ENCODE measurements around the gene SDCCAG8.
"Not testable (repeated sequence)": the region's sequence is repeated elsewhere in the genome, so short reads cannot be mapped to it uniquely, and the experiment has no call there.

SDCCAG8 gene

GRCh38 chr1:243312952-243313634 lies 57.3 kb downstream of the SDCCAG8 start:
- no peak overlapping the region for H3K4me3 Mint-ChIP-seq
- peak overlapping the region; percentile 86 for H3K27ac Mint-ChIP-seq
- H3K4me1 Mint-ChIP-seq (ENCODE audit: low read depth), result peaks cover 46% of the 10 kb centered on the region
- H3K9me3 Mint-ChIP-seq, result no peaks in the 10 kb centered on the region
- intact Hi-C loops (cut with micrococcal nuclease), result loop anchor here (10.0 kb wide), 1 partner anchor 58 kb away; the partner anchor contains the start of genes CEP170 and SDCCAG8
- H3K36me3 Mint-ChIP-seq (ENCODE audit: low read depth), result peaks cover 63% of the 10 kb centered on the region
- no peaks in the 10 kb centered on the region for H3K27me3 Mint-ChIP-seq

GRCh38 chr1:243313635-243314536 lies 58.0 kb downstream of the SDCCAG8 start:
- Mint-ChIP-seq H3K27me3 (no peaks in the 10 kb centered on the region), H3K4me3 (no peak overlapping the region), H3K9me3 (no peaks in the 10 kb centered on the region), H3K4me1 (ENCODE audit: low read depth) (peaks cover 49% of the 10 kb centered on the region), H3K27ac (peak overlapping the region; percentile 86), H3K36me3 (ENCODE audit: low read depth) (peaks cover 63% of the 10 kb centered on the region)
- intact Hi-C loops (cut with micrococcal nuclease), result loop anchor here (10.0 kb wide), 1 partner anchor 59 kb away; the partner anchor contains the start of genes CEP170 and SDCCAG8

- Mint-ChIP-seq H3K27ac (no peak overlapping the region), H3K9me3 (no peaks in the 10 kb centered on the region), H3K4me1 (ENCODE audit: low read depth) (peaks cover 49% of the 10 kb centered on the region), H3K36me3 (ENCODE audit: low read depth) (peaks cover 68% of the 10 kb centered on the region), H3K4me3 (no peak overlapping the region), H3K27me3 (no peaks in the 10 kb centered on the region)
- intact Hi-C loops (cut with micrococcal nuclease), result loop anchor here (10.0 kb wide), 1 partner anchor 61 kb away; the partner anchor contains the start of genes CEP170 and SDCCAG8
These were observed 59.6 kb downstream of the SDCCAG8 start for GRCh38 chr1:243315455-243315854.

- Mint-ChIP-seq H3K4me3 (no peak overlapping the region), H3K9me3 (no peaks in the 10 kb centered on the region), H3K27ac (peak overlapping the region; percentile 20), H3K36me3 (ENCODE audit: low read depth) (peaks cover 64% of the 10 kb centered on the region), H3K4me1 (ENCODE audit: low read depth) (peaks cover 46% of the 10 kb centered on the region), H3K27me3 (no peaks in the 10 kb centered on the region)
- intact Hi-C loops (cut with micrococcal nuclease), result loop anchor here (10.0 kb wide), 1 partner anchor 61 kb away; the partner anchor contains the start of genes CEP170 and SDCCAG8
These were observed 60.1 kb downstream of the SDCCAG8 start for GRCh38 chr1:243315893-243316292.

- Mint-ChIP-seq H3K4me3 (no peak overlapping the region), H3K36me3 (ENCODE audit: low read depth) (peaks cover 62% of the 10 kb centered on the region), H3K9me3 (no peaks in the 10 kb centered on the region), H3K27ac (peak overlapping the region; percentile 20), H3K4me1 (ENCODE audit: low read depth) (peaks cover 43% of the 10 kb centered on the region), H3K27me3 (no peaks in the 10 kb centered on the region)
- intact Hi-C loops (cut with micrococcal nuclease), result loop anchor here (10.0 kb wide), 1 partner anchor 62 kb away; the partner anchor contains the start of genes CEP170 and SDCCAG8
These were observed 60.6 kb downstream of the SDCCAG8 start for GRCh38 chr1:243316366-243316989.

GRCh38 chr1:243320224-243320623 lies 64.4 kb downstream of the SDCCAG8 start:
- intact Hi-C loops (cut with micrococcal nuclease), result loop anchor here (5.0 to 10.0 kb wide), 2 partner anchors 33 to 865 kb away; no protein-coding TSS in a partner anchor
- Mint-ChIP-seq H3K4me1 (ENCODE audit: low read depth) (peaks cover 41% of the 10 kb centered on the region), H3K27ac (peak overlapping the region; percentile 0), H3K36me3 (ENCODE audit: low read depth) (peaks cover 59% of the 10 kb centered on the region), H3K4me3 (no peak overlapping the region), H3K9me3 (no peaks in the 10 kb centered on the region), H3K27me3 (no peaks in the 10 kb centered on the region)

- H3K4me1 Mint-ChIP-seq (ENCODE audit: low read depth), result peaks cover 35% of the 10 kb centered on the region
These were observed 66.5 kb downstream of the SDCCAG8 start for GRCh38 chr1:243322326-243322725.

GRCh38 chr1:243323491-243323890 lies 67.7 kb downstream of the SDCCAG8 start:
- Mint-ChIP-seq H3K4me3 (no peak overlapping the region), H3K27me3 (no peaks in the 10 kb centered on the region), H3K9me3 (no peaks in the 10 kb centered on the region), H3K36me3 (ENCODE audit: low read depth) (peaks cover 42% of the 10 kb centered on the region), H3K27ac (peak overlapping the region; percentile 31), H3K4me1 (ENCODE audit: low read depth) (peaks cover 32% of the 10 kb centered on the region)
- intact Hi-C loops (cut with micrococcal nuclease), result loop anchor here (5.0 to 10.0 kb wide), 2 partner anchors 36 to 869 kb away; no protein-coding TSS in a partner anchor

More at GRCh38 chr1:243322326-243322725, 66.5 kb downstream of the SDCCAG8 start:
- H3K27ac Mint-ChIP-seq, result no peak overlapping the region
- no peak overlapping the region for H3K4me3 Mint-ChIP-seq
- H3K9me3 Mint-ChIP-seq, result no peaks in the 10 kb centered on the region
- no peaks in the 10 kb centered on the region for H3K27me3 Mint-ChIP-seq
- intact Hi-C loops (cut with micrococcal nuclease), result loop anchor here (5.0 to 10.0 kb wide), 2 partner anchors 35 to 868 kb away; no protein-coding TSS in a partner anchor
- peaks cover 45% of the 10 kb centered on the region for H3K36me3 Mint-ChIP-seq (ENCODE audit: low read depth)

GRCh38 chr1:243325305-243325890 lies 69.6 kb downstream of the SDCCAG8 start:
- H3K4me1 Mint-ChIP-seq (ENCODE audit: low read depth), result peaks cover 25% of the 10 kb centered on the region
- peaks cover 30% of the 10 kb centered on the region for H3K36me3 Mint-ChIP-seq (ENCODE audit: low read depth)
- no peak overlapping the region for H3K4me3 Mint-ChIP-seq
- intact Hi-C loops (cut with micrococcal nuclease), result loop anchor here (5.0 to 10.0 kb wide), 3 partner anchors 103 to 871 kb away; no protein-coding TSS in a partner anchor
- no peaks in the 10 kb centered on the region for H3K9me3 Mint-ChIP-seq
- H3K27me3 Mint-ChIP-seq, result no peaks in the 10 kb centered on the region
- H3K27ac Mint-ChIP-seq, result no peak overlapping the region

- H3K27me3 Mint-ChIP-seq, result no peaks in the 10 kb centered on the region
- H3K27ac Mint-ChIP-seq, result no peak overlapping the region
- peaks cover 9% of the 10 kb centered on the region for H3K4me1 Mint-ChIP-seq (ENCODE audit: low read depth)
- H3K36me3 Mint-ChIP-seq (ENCODE audit: low read depth), result peaks cover 81% of the 10 kb centered on the region
- intact Hi-C loops (cut with micrococcal nuclease), result no loop called here
- H3K9me3 Mint-ChIP-seq, result no peaks in the 10 kb centered on the region
- no peak overlapping the region for H3K4me3 Mint-ChIP-seq
These were observed 76.6 kb downstream of the SDCCAG8 start for GRCh38 chr1:243332440-243332839.

- Mint-ChIP-seq H3K27me3 (no peaks in the 10 kb centered on the region), H3K36me3 (ENCODE audit: low read depth) (peaks cover 81% of the 10 kb centered on the region), H3K4me3 (no peak overlapping the region), H3K4me1 (ENCODE audit: low read depth) (peaks cover 12% of the 10 kb centered on the region), H3K27ac (no peak overlapping the region), H3K9me3 (no peaks in the 10 kb centered on the region)
- intact Hi-C loops (cut with micrococcal nuclease), result no loop called here
These were observed 79.5 kb downstream of the SDCCAG8 start for GRCh38 chr1:243335292-243335691.

GRCh38 chr1:243336163-243336562 lies 80.3 kb downstream of the SDCCAG8 start:
- Mint-ChIP-seq H3K36me3 (ENCODE audit: low read depth) (peaks cover 81% of the 10 kb centered on the region), H3K4me1 (ENCODE audit: low read depth) (peaks cover 14% of the 10 kb centered on the region), H3K27ac (no peak overlapping the region), H3K27me3 (no peaks in the 10 kb centered on the region), H3K9me3 (no peaks in the 10 kb centered on the region), H3K4me3 (no peak overlapping the region)
- intact Hi-C loops (cut with micrococcal nuclease), result no loop called here

GRCh38 chr1:243338848-243339247 lies 83.0 kb downstream of the SDCCAG8 start:
- H3K36me3 Mint-ChIP-seq (ENCODE audit: low read depth), result peaks cover 59% of the 10 kb centered on the region
- H3K4me1 Mint-ChIP-seq (ENCODE audit: low read depth), result peaks cover 14% of the 10 kb centered on the region
- intact Hi-C loops (cut with micrococcal nuclease); H3K27me3 Mint-ChIP-seq; H3K9me3 Mint-ChIP-seq; H3K27ac Mint-ChIP-seq; H3K4me3 Mint-ChIP-seq: not testable (repeated sequence)
